Loucy (cell line): ENCODE results near the gene PRICKLE2.

Experiments
- CTCF ChIP-seq: fragments of 200-600 bp; sonication (generic); conservative IDR thresholded peaks from 2 replicates; pipeline ENCODE4 v1.5.1; 2014; ENCODE audit warnings: mild to moderate bottlenecking, antibody characterized with exemption, low read length
- EZH2phosphoT487 ChIP-seq: fragments of 200-600 bp; IDR thresholded peaks from 2 replicates; pipeline ENCODE4 v1.6.1; 2018; ENCODE audit warnings: antibody characterized with exemption, mild to moderate bottlenecking, moderate library complexity, borderline replicate concordance

GRCh38 chr3:64225695-64226499 lies 631 bp upstream of the PRICKLE2 start:
- TF ChIP-seq CTCF, result no peak
- TF ChIP-seq EZH2phosphoT487, result no peak
